GM21381 (cell line): ENCODE measurements around the gene FAM156B.
"Not testable (repeated sequence)": the region's sequence is repeated elsewhere in the genome, so short reads cannot be mapped to it uniquely, and the experiment has no call there.

Experiments used
- ATAC-seq: cut with Tn5 transposase; IDR thresholded peaks from one replicate; pipeline ENCODE4 v1.9.1; 2021; ENCODE audit warnings: mild to moderate bottlenecking, moderate library complexity; ENCODE audit not compliant: unreplicated experiment

FAM156B gene

DNA sequence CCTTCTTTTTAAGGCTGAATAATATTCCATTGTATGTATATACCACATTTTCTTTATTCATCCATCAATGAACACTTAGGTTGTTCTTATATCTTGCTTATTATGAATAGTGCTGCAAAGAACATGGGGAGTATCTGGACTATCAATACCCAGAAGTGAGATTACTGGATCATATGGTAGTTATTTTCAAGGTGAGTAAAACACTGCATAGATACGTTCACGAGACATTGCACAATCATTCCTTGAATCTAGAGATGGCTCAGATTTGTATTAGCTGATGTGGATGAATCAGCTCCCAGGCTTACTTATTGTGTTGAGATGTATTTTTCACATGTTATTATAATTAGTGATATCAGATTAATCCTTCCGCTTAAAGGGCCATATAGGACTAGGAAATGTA is 17.6 kb downstream of the FAM156B start:
- ATAC-seq, result not testable (repeated sequence)

DNA sequence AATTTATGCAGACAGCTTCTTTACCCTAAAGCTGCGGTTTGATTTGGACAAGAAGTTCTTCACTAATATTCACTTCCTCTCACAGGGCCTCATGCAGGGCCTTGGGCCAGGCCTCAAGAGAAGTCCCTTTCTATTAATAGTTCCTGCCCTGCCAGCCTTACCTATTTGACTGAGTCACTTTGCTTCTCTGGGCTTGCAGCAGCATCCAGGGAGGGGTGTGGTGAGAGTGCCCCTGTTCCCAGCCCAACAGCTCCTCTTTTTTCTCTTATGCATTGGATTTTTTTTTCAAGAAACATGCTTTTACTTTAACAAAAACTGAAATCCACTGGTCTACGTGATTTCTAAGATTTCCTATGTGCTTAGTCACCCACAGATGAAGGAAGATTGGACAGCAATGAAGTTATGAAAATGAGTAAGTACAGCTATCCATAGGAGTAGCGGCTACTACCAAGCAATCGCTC is 26.7 kb downstream of the FAM156B start:
- peak; percentile 49 for ATAC-seq

DNA sequence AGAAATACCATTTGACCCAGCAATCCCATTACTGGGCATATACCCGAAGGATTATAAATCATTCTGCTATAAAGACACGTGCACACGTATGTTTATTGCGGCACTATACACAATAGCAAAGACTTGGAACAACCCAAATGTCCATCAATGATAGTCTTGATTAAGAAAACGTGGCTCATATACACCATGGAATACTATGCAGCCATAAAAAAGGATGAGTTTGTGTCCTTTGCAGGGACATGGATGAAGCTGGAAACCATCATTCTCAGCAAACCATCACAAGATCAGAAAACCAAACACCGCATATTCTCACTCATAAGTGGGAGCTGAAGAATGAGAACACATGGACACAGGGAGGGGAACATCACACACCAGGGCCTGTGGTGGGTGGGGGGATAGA is 33.1 kb downstream of the FAM156B start:
- ATAC-seq, result not testable (repeated sequence)

DNA sequence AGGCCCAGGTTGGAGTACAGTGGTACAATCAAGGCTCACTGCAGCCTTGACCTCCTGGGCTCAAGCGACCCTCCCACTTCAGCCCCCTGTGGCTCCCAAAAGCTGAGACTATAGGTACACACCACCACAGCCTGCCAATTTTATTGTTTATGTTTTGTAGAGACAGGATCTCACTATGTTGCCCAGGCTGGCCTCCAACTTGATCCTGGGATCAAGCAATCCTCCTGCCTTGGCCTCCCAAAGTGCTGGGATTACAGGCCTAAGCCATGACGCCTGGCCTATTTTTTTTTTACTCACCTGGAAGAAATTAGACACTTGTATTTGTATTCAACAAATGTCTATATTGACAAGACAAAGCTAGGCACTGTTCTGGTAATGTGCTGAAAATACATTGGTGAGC is 36.1 kb downstream of the FAM156B start:
- no peak for ATAC-seq

DNA sequence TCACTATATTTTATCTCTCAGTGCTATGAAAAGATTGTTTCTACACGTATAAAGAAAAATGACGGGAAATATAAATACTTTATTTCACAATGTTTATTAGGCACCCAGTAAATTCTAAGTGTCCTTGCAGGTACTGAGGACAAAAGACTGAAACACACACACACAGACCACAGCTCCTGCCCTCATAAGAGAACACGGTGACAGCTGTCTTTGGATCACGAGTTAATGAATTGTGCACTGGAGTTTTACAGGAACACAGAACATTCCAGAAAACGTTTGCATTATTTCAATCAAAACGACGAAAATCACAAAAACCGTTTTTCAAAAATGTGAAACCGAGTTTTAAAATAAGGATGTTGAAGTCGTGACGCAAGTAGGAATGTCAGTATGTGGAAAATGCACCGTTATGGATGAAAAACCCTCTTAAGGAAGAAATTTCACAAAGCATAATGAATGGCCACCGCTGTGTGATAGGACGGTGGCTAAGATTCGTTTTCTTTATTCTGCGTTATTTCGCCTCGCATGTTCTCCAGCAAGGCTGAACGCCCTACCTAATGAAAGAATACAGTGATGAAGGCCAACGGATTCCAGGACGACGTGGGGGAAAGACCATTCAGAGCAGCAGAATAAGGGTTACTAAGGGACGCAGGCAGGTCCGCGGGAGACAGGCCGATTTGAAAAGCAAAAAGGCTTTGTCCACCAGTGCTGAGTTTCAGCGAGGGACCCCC is 37.0 kb downstream of the FAM156B start:
- no peak for ATAC-seq

DNA sequence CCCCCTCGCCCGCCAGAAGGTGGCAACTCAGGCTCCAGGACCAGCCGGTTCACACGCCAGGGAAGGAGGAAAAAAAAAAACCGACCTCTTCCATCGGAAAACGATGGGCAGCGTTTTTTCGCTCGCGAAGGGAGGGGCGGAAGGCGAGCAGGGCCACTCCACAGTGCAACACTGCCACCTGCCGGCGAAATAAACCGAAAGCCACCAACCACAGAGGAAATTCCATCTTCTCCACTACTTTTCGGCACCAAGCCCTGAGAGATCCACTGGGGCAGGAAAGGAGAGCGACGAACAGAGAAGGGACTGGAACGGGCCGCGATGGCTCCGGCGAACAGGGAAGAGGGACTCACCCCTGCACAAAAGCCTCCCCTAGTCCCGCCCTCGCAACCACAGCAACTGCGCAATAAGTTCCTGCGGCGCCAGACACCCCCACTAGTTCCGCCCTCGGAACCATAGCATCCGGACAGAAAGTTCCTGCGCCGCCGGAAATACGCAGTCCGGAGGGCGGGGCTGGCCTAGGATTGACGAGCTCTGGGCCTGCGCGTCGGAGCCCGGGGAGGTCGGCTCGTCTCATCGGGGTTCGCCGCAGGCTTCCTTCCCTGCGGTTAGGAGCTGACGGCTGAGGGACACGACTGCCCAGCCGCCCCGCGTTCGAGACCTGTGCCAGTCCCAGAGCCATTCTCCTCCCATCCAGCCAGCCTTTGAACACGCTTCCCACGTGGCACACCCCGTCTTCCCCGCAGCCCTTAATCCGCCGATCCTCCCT is 37.8 kb downstream of the FAM156B start:
- peak; percentile 91 for ATAC-seq

DNA sequence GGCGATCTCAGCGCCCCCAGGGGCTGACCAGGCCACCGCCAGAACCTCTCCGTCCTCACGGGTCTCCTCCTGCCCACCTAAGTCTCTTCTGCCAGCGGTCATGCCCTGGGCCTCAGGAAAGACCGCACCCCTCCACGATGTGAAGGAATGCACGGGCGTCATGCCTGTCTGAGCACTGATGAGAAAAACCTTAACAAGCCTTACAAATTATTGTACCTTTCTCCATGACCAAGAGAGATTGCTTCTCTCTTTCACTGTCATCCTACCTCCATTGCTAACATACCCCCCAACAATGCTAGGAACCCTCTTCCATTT is 38.3 kb downstream of the FAM156B start:
- ATAC-seq, result not testable (repeated sequence)

DNA sequence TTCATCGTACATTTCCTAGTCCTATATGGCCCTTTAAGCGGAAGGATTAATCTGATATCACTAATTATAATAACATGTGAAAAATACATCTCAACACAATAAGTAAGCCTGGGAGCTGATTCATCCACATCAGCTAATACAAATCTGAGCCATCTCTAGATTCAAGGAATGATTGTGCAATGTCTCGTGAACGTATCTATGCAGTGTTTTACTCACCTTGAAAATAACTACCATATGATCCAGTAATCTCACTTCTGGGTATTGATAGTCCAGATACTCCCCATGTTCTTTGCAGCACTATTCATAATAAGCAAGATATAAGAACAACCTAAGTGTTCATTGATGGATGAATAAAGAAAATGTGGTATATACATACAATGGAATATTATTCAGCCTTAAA is 43.6 kb downstream of the FAM156B start:
- ATAC-seq, result not testable (repeated sequence)

DNA sequence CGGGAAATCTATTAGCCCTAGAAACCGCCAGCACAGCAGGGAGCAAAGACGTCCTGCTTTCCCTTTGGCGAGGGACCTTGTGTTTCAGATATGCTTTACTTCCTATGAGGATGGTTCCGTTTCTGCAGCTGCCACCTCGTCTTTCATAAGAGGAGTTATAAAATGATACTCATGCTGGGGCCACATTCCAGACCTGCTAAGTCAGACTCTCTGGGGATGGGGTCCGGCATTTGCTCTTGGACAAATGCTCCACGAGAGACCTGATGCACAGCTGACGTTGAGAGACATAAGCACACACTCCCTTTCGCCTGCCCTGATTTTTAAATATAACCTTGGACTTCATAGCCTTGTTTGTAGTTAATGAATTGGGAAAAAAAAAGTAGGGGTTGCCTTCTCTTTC is 44.6 kb downstream of the FAM156B start:
- ATAC-seq, result not testable (repeated sequence)

DNA sequence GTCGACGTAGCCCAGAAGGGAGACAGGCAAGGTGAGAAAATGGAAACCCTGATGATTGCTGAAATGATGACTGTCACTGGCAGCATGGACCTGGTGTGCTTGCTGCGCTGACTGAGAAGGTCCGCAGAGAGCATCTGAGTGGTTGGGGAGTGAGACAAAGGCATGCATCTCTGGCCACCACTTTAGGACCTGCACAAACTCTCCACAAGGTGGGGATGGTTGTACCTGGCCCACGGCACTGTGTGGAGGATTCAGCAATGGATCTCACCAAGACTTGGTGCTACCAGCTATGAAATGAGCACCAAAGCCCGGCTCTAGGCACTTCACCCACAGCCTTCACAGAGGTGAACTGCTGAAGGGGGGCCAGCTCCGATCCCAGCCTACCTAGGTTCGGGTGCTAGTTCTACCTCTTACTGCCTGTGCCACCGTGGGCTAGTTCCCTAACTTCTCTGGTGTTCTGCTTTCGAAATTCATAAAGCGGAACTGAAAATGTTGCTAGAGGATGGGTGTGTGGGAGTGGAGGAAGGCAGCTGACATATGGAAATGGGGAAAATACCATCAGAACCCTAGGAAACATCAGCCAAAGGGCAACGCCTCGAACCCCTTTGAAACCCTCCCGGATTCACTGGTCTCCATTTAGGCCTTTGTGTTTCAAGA is 48.8 kb downstream of the FAM156B start:
- ATAC-seq, result not testable (repeated sequence)

DNA sequence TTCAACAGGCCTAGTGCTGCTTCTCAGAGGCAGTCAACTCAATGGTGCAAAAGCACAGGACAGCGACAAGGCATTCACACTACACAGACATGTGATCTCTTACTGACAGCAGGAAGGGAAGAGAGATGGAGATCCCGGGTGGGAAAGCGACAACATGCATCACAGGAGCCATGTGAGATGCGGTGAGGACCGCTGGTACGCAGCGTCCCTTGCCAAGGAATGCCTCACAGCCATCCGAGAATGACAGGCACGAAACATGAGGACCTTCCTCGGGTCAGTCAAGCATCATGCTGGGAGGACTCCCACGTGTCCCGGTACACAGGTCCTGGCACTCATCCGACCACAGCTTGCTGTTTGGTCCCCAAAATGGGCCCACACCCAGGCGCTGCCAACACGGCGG is 50.4 kb downstream of the FAM156B start:
- ATAC-seq, result not testable (repeated sequence)

DNA sequence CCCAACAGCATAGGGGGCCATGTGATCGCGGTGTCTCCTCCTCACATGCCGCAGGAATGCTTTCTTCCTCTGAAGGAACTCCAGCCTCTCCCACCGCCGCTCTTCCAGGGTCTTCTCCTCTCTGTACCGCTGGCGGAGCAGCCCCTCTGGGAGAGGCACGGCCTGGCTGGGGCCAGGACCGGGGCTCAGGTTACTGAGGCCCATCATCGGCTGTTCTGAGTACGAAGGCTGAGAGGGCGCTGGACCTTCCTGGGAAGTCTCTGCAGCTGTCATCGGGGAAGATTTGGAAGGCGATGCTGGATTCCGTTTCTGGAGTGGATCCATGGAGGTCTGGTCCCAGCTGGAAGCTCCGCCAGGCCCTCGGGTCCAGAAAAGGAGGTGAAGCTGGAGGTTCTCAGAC is 51.1 kb downstream of the FAM156B start:
- not testable (repeated sequence) for ATAC-seq

DNA sequence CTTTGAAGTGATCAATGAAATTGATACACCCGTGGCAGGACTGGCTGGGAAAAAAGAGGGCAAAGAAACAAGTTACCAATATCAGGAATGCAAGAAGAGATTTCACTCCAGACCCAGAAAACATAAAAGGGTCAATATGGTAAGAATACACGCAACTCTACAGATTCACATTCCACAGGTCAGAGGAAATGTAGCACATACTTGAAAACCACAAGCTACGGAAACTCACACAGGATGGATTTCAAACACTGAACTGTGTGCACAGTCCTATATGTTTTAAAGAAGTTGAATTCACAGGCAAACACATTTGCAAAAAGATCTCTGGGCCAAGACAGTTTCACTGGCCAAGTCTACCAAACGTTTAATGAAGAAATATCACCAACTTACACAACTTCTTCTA is 52.2 kb downstream of the FAM156B start:
- ATAC-seq, result not testable (repeated sequence)

DNA sequence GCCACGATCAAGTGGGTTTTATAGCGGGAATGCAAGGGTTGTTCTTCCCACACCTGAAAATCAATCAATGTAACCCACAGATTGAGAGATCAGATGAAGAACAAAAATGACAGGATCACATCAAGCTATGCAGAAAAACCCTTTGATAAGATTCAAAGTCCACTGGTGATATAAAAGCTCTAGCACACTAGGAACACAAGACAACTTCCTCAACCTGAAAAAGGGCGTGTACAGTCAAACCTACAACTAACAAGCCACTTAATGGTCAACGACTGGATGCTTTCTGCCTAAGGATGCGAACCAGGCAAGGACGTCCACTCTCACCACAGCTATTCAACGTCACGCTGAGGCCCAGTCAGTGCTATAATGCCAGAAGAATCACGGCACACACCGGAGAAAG is 52.8 kb downstream of the FAM156B start:
- ATAC-seq, result not testable (repeated sequence)
